ENCODE results near the gene PRRC2C. TPM values are rescaled to one million over a fixed set of nuclear protein-coding genes. Genes with fewer than 3 reads are reported as not detected.
"Not testable (repeated sequence)": the region's sequence is repeated elsewhere in the genome, so short reads cannot be mapped to it uniquely, and the experiment has no call there.

The PRRC2C gene
- total and polyA plus RNA-seq, 10 donors, result 30.1 to 216 (median 163) TPM

- WGBS, 5 donors, result 49 to 81% (median 73%) methylated on average over 2 of the region's 2 CpGs
- no peak for TF ChIP-seq POLR2A (IDR thresholded peaks at IDR 0.05)
- no peak for TF ChIP-seq POLR2AphosphoS5 (IDR thresholded peaks at IDR 0.05)
- no peak for TF ChIP-seq CTCF (IDR thresholded peaks at IDR 0.05 in 8 of 11, conservative IDR thresholded peaks at IDR 0.05 in 3 of 11)
- Histone ChIP-seq H3K4me3 (no peak overlapping the region), H3K36me3 (no peaks in the 10 kb centered on the region), H3K27me3 (replicated peaks in 1 of 7) (no peaks in the 10 kb centered on the region), H3K9me3 (no peaks in the 10 kb centered on the region), H3K27ac (no peak overlapping the region), H3K4me1 (no peaks in the 10 kb centered on the region)
- DNase-seq, result no peak
- intact Hi-C loops (cut with DNase I; ENCODE audit: low total_unique reads), result no loop called here
Observed at GRCh38 chr1:171610385-171610784, 125.1 kb downstream of the PRRC2C start.

- Histone ChIP-seq H3K27me3 (replicated peaks in 1 of 7) (no peaks in the 10 kb centered on the region), H3K27ac (no peak overlapping the region), H3K4me1 (no peaks in the 10 kb centered on the region), H3K4me3 (no peak overlapping the region), H3K9me3 (no peaks in the 10 kb centered on the region), H3K36me3 (no peaks in the 10 kb centered on the region)
- intact Hi-C loops (cut with DNase I; ENCODE audit: low total_unique reads), result no loop called here
- 70 to 90% (median 78%) methylated on average over 2 of the region's 2 CpGs for WGBS, 5 donors
- no peak for TF ChIP-seq POLR2AphosphoS5 (IDR thresholded peaks at IDR 0.05)
- no peak for TF ChIP-seq CTCF (IDR thresholded peaks at IDR 0.05 in 8 of 11, conservative IDR thresholded peaks at IDR 0.05 in 3 of 11)
- TF ChIP-seq POLR2A (IDR thresholded peaks at IDR 0.05), result no peak
- DNase-seq, result no peak
Observed at GRCh38 chr1:171611306-171611705, 126.0 kb downstream of the PRRC2C start.

GRCh38 chr1:171613282-171613681 lies 128.0 kb downstream of the PRRC2C start:
- Histone ChIP-seq H3K36me3 (no peaks in the 10 kb centered on the region), H3K9me3 (no peaks in the 10 kb centered on the region), H3K27me3 (replicated peaks in 1 of 7) (no peaks in the 10 kb centered on the region), H3K4me3 (no peak overlapping the region), H3K4me1 (no peaks in the 10 kb centered on the region), H3K27ac (no peak overlapping the region)
- no peak for TF ChIP-seq POLR2A (IDR thresholded peaks at IDR 0.05)
- TF ChIP-seq POLR2AphosphoS5 (IDR thresholded peaks at IDR 0.05), result no peak
- TF ChIP-seq CTCF (IDR thresholded peaks at IDR 0.05 in 8 of 11, conservative IDR thresholded peaks at IDR 0.05 in 3 of 11), result no peak
- no peak for DNase-seq
- WGBS, 5 donors, result 59 to 92% (median 79%) methylated on average over 1 of the region's 1 CpG
- intact Hi-C loops (cut with DNase I; ENCODE audit: low total_unique reads), result no loop called here

- H3K27me3 ChIP-seq (replicated peaks in 1 of 7); H3K4me3 ChIP-seq; H3K36me3 ChIP-seq; DNase-seq; H3K4me1 ChIP-seq; H3K9me3 ChIP-seq; H3K27ac ChIP-seq; intact Hi-C loops (cut with DNase I; ENCODE audit: low total_unique reads): not testable (repeated sequence)
- 82 to 92% (median 87%) methylated on average over 13 to 14 of the region's 14 CpGs for WGBS, 5 donors
Observed at GRCh38 chr1:171615122-171615906, 130.0 kb downstream of the PRRC2C start.
